Fibroblast of skin of scalp (primary cell): ENCODE data around the gene SIK3.
A peak's percentile ranks its signal among the peaks of the same experiment; 100 is the strongest.

Experiments
- DNase-seq: peaks from one replicate; pipeline ENCODE4 v3.0.0-alpha.2; 2013

Gene SIK3

GRCh38 chr11:116928102-116928777 lies 170.0 kb downstream of the SIK3 start:
- DNase-seq: peak; percentile 7

GRCh38 chr11:116927163-116927974 lies 170.9 kb downstream of the SIK3 start:
- peak; percentile 9 for DNase-seq

GRCh38 chr11:116925050-116925449 lies 173.2 kb downstream of the SIK3 start:
- DNase-seq: no peak

GRCh38 chr11:116918925-116919655 lies 179.1 kb downstream of the SIK3 start:
- DNase-seq: no peak

GRCh38 chr11:116917632-116918031 lies 180.6 kb downstream of the SIK3 start:
- no peak for DNase-seq

GRCh38 chr11:116916886-116917285 lies 181.3 kb downstream of the SIK3 start:
- DNase-seq: no peak

- no peak for DNase-seq
Observed at GRCh38 chr11:116916052-116916451, 182.2 kb downstream of the SIK3 start.

- DNase-seq: peak; percentile 71
Observed at GRCh38 chr11:116913000-116913399, 185.2 kb downstream of the SIK3 start.

- peak; percentile 38 for DNase-seq
Observed at GRCh38 chr11:116911976-116912734, 186.1 kb downstream of the SIK3 start.

- DNase-seq: no peak
Observed at GRCh38 chr11:116910847-116911246, 187.4 kb downstream of the SIK3 start.

- no peak for DNase-seq
Observed at GRCh38 chr11:116910378-116910777, 187.8 kb downstream of the SIK3 start.

- no peak for DNase-seq
Observed at GRCh38 chr11:116909245-116909644, 189.0 kb downstream of the SIK3 start.

GRCh38 chr11:116906479-116906878 lies 191.7 kb downstream of the SIK3 start:
- no peak for DNase-seq

GRCh38 chr11:116903090-116903489 lies 195.1 kb downstream of the SIK3 start:
- no peak for DNase-seq

GRCh38 chr11:116901964-116902688 lies 196.1 kb downstream of the SIK3 start:
- no peak for DNase-seq

- no peak for DNase-seq
Observed at GRCh38 chr11:116901211-116901610, 197.0 kb downstream of the SIK3 start.

GRCh38 chr11:116896211-116896610 lies 202.0 kb downstream of the SIK3 start:
- no peak for DNase-seq

- DNase-seq: peak; percentile 17
Observed at GRCh38 chr11:116895048-116895757, 203.0 kb downstream of the SIK3 start.

- DNase-seq: no peak
Observed at GRCh38 chr11:116893906-116894305, 204.3 kb downstream of the SIK3 start.

- no peak for DNase-seq
Observed at GRCh38 chr11:116893437-116893836, 204.8 kb downstream of the SIK3 start.

GRCh38 chr11:116892374-116892773 lies 205.9 kb downstream of the SIK3 start:
- no peak for DNase-seq
